IMR-90 (cell line): Measurements from ENCODE around the gene ZNF473. TPM values are rescaled to one million over a fixed set of nuclear protein-coding genes. Genes with fewer than 3 reads are reported as not detected.
"Not testable (repeated sequence)": the region's sequence is repeated elsewhere in the genome, so short reads cannot be mapped to it uniquely, and the experiment has no call there.

Experiments
- ATAC-seq: fragments of 200-7000 bp; cut with Tn5 transposase; 2 replicates; pipeline ENCODE4 v1.9.1; 2020; ENCODE audit warnings: low read depth, mild to moderate bottlenecking, moderate library complexity
- BruUV-seq: library from RNA; stranded (reverse); fragments of 400-500 nt; replicated peaks from 2 replicates; lab custom pipeline; 2021; lab: Mats Ljungman, UMichigan
- CTCF ChIA-PET: fragments of 300-600 bp; formaldehyde crosslinking; extraction: SDS; loops from one replicate; lab custom pipeline; 2021; ENCODE audit warnings: antibody characterized with exemption; lab: Yijun Ruan, JAX
- POLR2A ChIA-PET: fragments of 300-600 bp; sonication (Branson Sonifier 250); formaldehyde crosslinking; loops from one replicate; lab custom pipeline; 2022; ENCODE audit warnings: antibody characterized with exemption; ENCODE audit not compliant: unreplicated experiment; lab: Charles Lee
- DNase-seq: peaks from one replicate; pipeline ENCODE4 v3.0.0; 2013
- H2AFZ ChIP-seq: replicated peaks from 2 replicates; pipeline ENCODE3; 2013; ENCODE audit warnings: low read length, mild to moderate bottlenecking; ENCODE audit not compliant: poor library complexity
- H2AK5ac ChIP-seq: 2 replicates; pipeline ENCODE4 v1.6.1; 2013; ENCODE audit warnings: low read depth, low read length, inconsistent platforms
- H2AK9ac ChIP-seq: replicated peaks from 2 replicates; pipeline ENCODE3; 2013; ENCODE audit warnings: mild to moderate bottlenecking, low read depth, low read length, moderate library complexity; ENCODE audit not compliant: poor library complexity
- H2BK120ac ChIP-seq: 2 replicates; pipeline ENCODE4 v1.6.1; 2013; ENCODE audit warnings: low read depth, low read length, inconsistent platforms
- H2BK15ac ChIP-seq: 3 replicates; pipeline ENCODE4 v1.6.1; 2013; ENCODE audit warnings: low read depth, low read length, inconsistent platforms
- H2BK20ac ChIP-seq: 2 replicates; pipeline ENCODE4 v1.6.1; 2013; ENCODE audit warnings: low read depth, mild to moderate bottlenecking, inconsistent platforms, low read length, moderate library complexity
- H2BK5ac ChIP-seq: 2 replicates; pipeline ENCODE4 v1.6.1; 2013; ENCODE audit warnings: mild to moderate bottlenecking, low read depth, low read length, inconsistent platforms; ENCODE audit not compliant: poor library complexity, severe bottlenecking
- H3K14ac ChIP-seq: replicated peaks from 2 replicates; pipeline ENCODE4 v1.6.1; 2013; ENCODE audit warnings: low read depth, low read length, inconsistent platforms
- H3K18ac ChIP-seq: 2 replicates; pipeline ENCODE4 v1.6.1; 2013; ENCODE audit warnings: low read depth, low read length, control low read depth
- H3K23ac ChIP-seq: 2 replicates; pipeline ENCODE4 v1.6.1; 2013; ENCODE audit warnings: low read depth, low read length, inconsistent platforms
- H3K27ac ChIP-seq: 2 replicates; pipeline ENCODE4 v1.5.1; 2013; ENCODE audit warnings: mild to moderate bottlenecking, control low read depth, low read length; ENCODE audit not compliant: insufficient read depth
- H3K27me3 ChIP-seq: 2 replicates; pipeline ENCODE4 v1.6.1; 2013; ENCODE audit warnings: low read length; ENCODE audit not compliant: control insufficient read depth, insufficient read depth
- H3K36me3 ChIP-seq: 2 replicates; pipeline ENCODE4 v1.6.1; 2013; ENCODE audit warnings: low read length, mixed read lengths; ENCODE audit not compliant: control insufficient read depth, insufficient read depth
- H3K4ac ChIP-seq: 2 replicates; pipeline ENCODE4 v1.6.1; 2013; ENCODE audit warnings: low read depth, low read length, inconsistent platforms
- H3K4me1 ChIP-seq: 2 replicates; pipeline ENCODE4 v1.6.1; 2013; ENCODE audit warnings: low read length, mixed read lengths; ENCODE audit not compliant: control insufficient read depth, insufficient read depth
- H3K4me2 ChIP-seq: 2 replicates; pipeline ENCODE4 v1.6.1; 2013; ENCODE audit warnings: low read depth, mild to moderate bottlenecking, control low read depth, low read length, moderate library complexity
- H3K4me3 ChIP-seq: 2 replicates; pipeline ENCODE4 v1.5.1; 2013; ENCODE audit warnings: low read depth, mild to moderate bottlenecking, control low read depth, low read length, moderate library complexity; ENCODE audit not compliant: insufficient read depth
- H3K56ac ChIP-seq: 2 replicates; pipeline ENCODE4 v1.6.1; 2013; ENCODE audit warnings: low read length, inconsistent platforms; ENCODE audit not compliant: insufficient read depth; ENCODE audit errors: extremely low read depth
- H3K79me1 ChIP-seq, 2 experiments: 2 replicates each; pipeline ENCODE4 v1.6.1; 2013; ENCODE audit warnings: low read length in 2 of 2, inconsistent platforms in 1 of 2, low read depth in 1 of 2
- H3K9ac ChIP-seq: 2 replicates; pipeline ENCODE4 v1.6.1; 2013; ENCODE audit warnings: low read depth, low read length, control low read depth
- H3K9me1 ChIP-seq: 2 replicates; pipeline ENCODE4 v1.6.1; 2013; ENCODE audit warnings: low read length, inconsistent platforms; ENCODE audit not compliant: insufficient read depth
- H3K9me3 ChIP-seq: 2 replicates; pipeline ENCODE4 v1.6.1; 2013; ENCODE audit warnings: low read length; ENCODE audit not compliant: control insufficient read depth, insufficient read depth
- H4K20me1 ChIP-seq: 2 replicates; pipeline ENCODE4 v1.6.1; 2013; ENCODE audit warnings: low read length, inconsistent platforms; ENCODE audit not compliant: insufficient read depth
- H4K5ac ChIP-seq: 2 replicates; pipeline ENCODE4 v1.6.1; 2013; ENCODE audit warnings: mild to moderate bottlenecking, low read depth, low read length, control low read depth
- H4K8ac ChIP-seq, 2 experiments: 2 replicates each; pipeline ENCODE4 v1.6.1; 2013; ENCODE audit warnings: low read depth in 2 of 2, low read length in 2 of 2, control low read depth in 1 of 2, inconsistent platforms in 1 of 2
- H4K91ac ChIP-seq: 2 replicates; pipeline ENCODE4 v1.6.1; 2013; ENCODE audit warnings: low read depth, low read length, inconsistent platforms; ENCODE audit not compliant: insufficient read depth
- WGBS, 2 experiments: methylation state at CpG; one replicate each; pipeline versions ENCODE4 v1.1.5 to v1.1.7; 2013; ENCODE audit warnings: missing lambda C conversion rate in 2 of 2; ENCODE audit not compliant: insufficient read length in 1 of 2; ENCODE audit errors: extremely low coverage in 2 of 2; 5-methylcytosine and 5-hydroxymethylcytosine counted together
- dilution Hi-C: fragments of 300-500 bp; cut with HindIII; formaldehyde crosslinking; loops from one replicate; pipeline ENCODE4 v1.14.3; 2018; ENCODE audit warnings: low sequenced_read_pairs; ENCODE audit not compliant: unreplicated experiment
- in situ Hi-C: fragments of 300-500 bp; cut with MboI; formaldehyde crosslinking; loops from 3 replicates; pipeline ENCODE4 v1.14.3; 2019; ENCODE audit warnings: low sequenced_read_pairs, inconsistent platforms, mixed read lengths
- intact Hi-C: fragments of 100-400 bp; cut with micrococcal nuclease; formaldehyde crosslinking; loops from 2 replicates; pipeline ENCODE4 v1.10.0; 2022
- polyA plus RNA-seq, 3 experiments: library from polyadenylated mRNA; depleted of rRNA; stranded (reverse); fragments of >200 nt; gene quantifications; 2 replicates each; pipeline ENCODE4 v1.2.3, GENCODE V29; 2012; ENCODE audit warnings: low replicate concordance in 1 of 3
- total RNA-seq: library from RNA; depleted of rRNA; stranded (reverse); fragments of >200 nt; gene quantifications from 2 replicates; pipeline ENCODE4 v1.2.3, GENCODE V29; 2012

The ZNF473 gene
- total and polyA plus RNA-seq, 2 of the 4 experiments (the other 2 are of a cell fraction): 4.5 to 13.3 TPM

GRCh38 chr19:50079014-50079413 lies 53.2 kb downstream of the ZNF473 start:
- H2AK9ac ChIP-seq, H2AFZ ChIP-seq, H3K9me3 ChIP-seq, H3K18ac ChIP-seq, intact Hi-C loops, H3K56ac ChIP-seq, CTCF ChIA-PET, H4K8ac ChIP-seq, BruUV-seq, H3K14ac ChIP-seq, H3K36me3 ChIP-seq, DNase-seq, in situ Hi-C loops, H2AK5ac ChIP-seq, H3K4me1 ChIP-seq, H2BK15ac ChIP-seq, H3K4ac ChIP-seq, H4K91ac ChIP-seq, H4K20me1 ChIP-seq, H2BK5ac ChIP-seq, H2BK20ac ChIP-seq, H3K23ac ChIP-seq, H3K9me1 ChIP-seq, H2BK120ac ChIP-seq, H3K79me1 ChIP-seq, dilution Hi-C loops, POLR2A ChIA-PET, H3K4me2 ChIP-seq, ATAC-seq, H3K4me3 ChIP-seq, H3K27ac ChIP-seq, H4K5ac ChIP-seq, H3K27me3 ChIP-seq, H3K9ac ChIP-seq: not testable (repeated sequence)
- 67% methylated on average over 3 of the region's 5 CpGs; no CpG with 5 or more reads in 1 of the 2 experiments for WGBS, 2 experiments

GRCh38 chr19:50084440-50084839 lies 58.6 kb downstream of the ZNF473 start:
- CTCF ChIA-PET, H2BK5ac ChIP-seq, H3K4me3 ChIP-seq, BruUV-seq, intact Hi-C loops, POLR2A ChIA-PET, H4K8ac ChIP-seq, H3K9me3 ChIP-seq, H3K27me3 ChIP-seq, H2AFZ ChIP-seq, DNase-seq, H3K27ac ChIP-seq, H2BK15ac ChIP-seq, dilution Hi-C loops, in situ Hi-C loops, H3K56ac ChIP-seq, H4K5ac ChIP-seq, H3K9ac ChIP-seq, H3K18ac ChIP-seq, H3K36me3 ChIP-seq, H2AK5ac ChIP-seq, H2BK20ac ChIP-seq, H3K4ac ChIP-seq, H3K23ac ChIP-seq, H4K91ac ChIP-seq, H4K20me1 ChIP-seq, H3K9me1 ChIP-seq, ATAC-seq, H2AK9ac ChIP-seq, H3K4me2 ChIP-seq, H3K79me1 ChIP-seq, H3K14ac ChIP-seq, H2BK120ac ChIP-seq, H3K4me1 ChIP-seq: not testable (repeated sequence)
- 71% methylated on average over 1 of the region's 2 CpGs; no CpG with 5 or more reads in 1 of the 2 experiments for WGBS, 2 experiments
